Endothelial cell of umbilical vein (primary cell): ENCODE data around the gene EPS8L1. TPM values are rescaled to one million over a fixed set of nuclear protein-coding genes. Genes with fewer than 3 reads are reported as not detected.

ENCODE experiments used
- BruUV-seq: library from RNA; stranded (reverse); fragments of 400-500 nt; replicated peaks from 2 replicates; lab custom pipeline; 2021; lab: Mats Ljungman, UMichigan
- CTCF ChIA-PET: fragments of 300-600, 350-600 bp; sonication (Branson Sonifier 250); formaldehyde crosslinking; loops from one replicate; lab custom pipeline; 2021; ENCODE audit warnings: antibody characterized with exemption, inconsistent platforms; lab: Charles Lee
- POLR2A ChIA-PET: fragments of 300-600, 350-600 bp; sonication (Branson Sonifier 250); formaldehyde crosslinking; loops from one replicate; lab custom pipeline; 2021; ENCODE audit warnings: antibody characterized with exemption, inconsistent platforms; lab: Charles Lee
- DNase-seq: peaks from one replicate; pipeline ENCODE4 v3.0.0-alpha.2; 2011; ENCODE audit warnings: low read depth, low spot score
- FAIRE-seq: peaks from 2 replicates; lab custom pipeline; 2011; peaks lifted over from hg19 to GRCh38; lab: Jason Lieb, UNC
- H2AFZ ChIP-seq: 2 replicates; pipeline ENCODE4 v1.6.0; 2012; ENCODE audit warnings: low read depth, low read length, control low read depth, inconsistent platforms
- H3K27ac ChIP-seq: 2 replicates; pipeline ENCODE4 v1.5.1; 2011; ENCODE audit warnings: low read depth, mild to moderate bottlenecking, control low read depth, low read length, moderate library complexity; ENCODE audit not compliant: insufficient read depth
- H3K27me3 ChIP-seq, 2 experiments: 2 replicates each; pipeline versions ENCODE4 v1.6.0 to v1.6.1; 2011; ENCODE audit warnings: low read length in 2 of 2, mixed read lengths in 1 of 2; ENCODE audit not compliant: control insufficient read depth in 2 of 2, insufficient read depth in 2 of 2
- H3K36me3 ChIP-seq, 2 experiments: 2 replicates in 1 of 2; 3 replicates in 1 of 2; pipeline ENCODE4 v1.5.1; 2011; ENCODE audit warnings: low read length in 2 of 2, mild to moderate bottlenecking in 1 of 2, moderate library complexity in 1 of 2; ENCODE audit not compliant: control insufficient read depth in 2 of 2, insufficient read depth in 2 of 2; ENCODE audit errors: extremely low read depth in 1 of 2
- H3K4me1 ChIP-seq: 3 replicates; pipeline ENCODE4 v1.5.1; 2011; ENCODE audit warnings: mild to moderate bottlenecking, low read length; ENCODE audit not compliant: control insufficient read depth, insufficient read depth; ENCODE audit errors: extremely low read depth
- H3K4me2 ChIP-seq: 2 replicates; pipeline ENCODE4 v1.6.1; 2011; ENCODE audit warnings: low read length, control low read depth, mixed read lengths; ENCODE audit not compliant: insufficient read depth
- H3K4me3 ChIP-seq, 3 experiments: fragments of 200-600 bp in 1 of 3; sonication (generic), shearing (Covaris generic) in 1 of 3; replicated peaks in 1 of 3; 2 replicates each; pipeline ENCODE4 v1.5.1; 2011 to 2016; ENCODE audit warnings: control low read depth in 3 of 3, low read length in 3 of 3, mild to moderate bottlenecking in 2 of 3, inconsistent platforms in 1 of 3, low read depth in 1 of 3, moderate library complexity in 1 of 3; ENCODE audit not compliant: insufficient read depth in 1 of 3
- H3K79me2 ChIP-seq: 2 replicates; pipeline ENCODE4 v1.6.0; 2012; ENCODE audit warnings: low read length, inconsistent platforms; ENCODE audit not compliant: control insufficient read depth, insufficient read depth
- H3K9ac ChIP-seq: replicated peaks from 2 replicates; pipeline ENCODE3; 2011; ENCODE audit warnings: low read length, control low read depth; ENCODE audit not compliant: insufficient read depth; ENCODE audit errors: extremely low read depth
- H3K9me1 ChIP-seq: replicated peaks from 3 replicates; pipeline ENCODE4 v1.6.0; 2011; ENCODE audit warnings: mild to moderate bottlenecking, low read length; ENCODE audit not compliant: control insufficient read depth, insufficient read depth; ENCODE audit errors: extremely low read depth
- H3K9me3 ChIP-seq: replicated peaks from 2 replicates; pipeline ENCODE4 v1.5.1; 2012; ENCODE audit warnings: low read length, inconsistent platforms; ENCODE audit not compliant: control insufficient read depth, insufficient read depth
- H4K20me1 ChIP-seq: replicated peaks from 2 replicates; pipeline ENCODE3; 2011; ENCODE audit warnings: mild to moderate bottlenecking, low read length; ENCODE audit not compliant: control insufficient read depth, insufficient read depth; ENCODE audit errors: extremely low read depth
- EZH2 ChIP-seq: IDR thresholded peaks from 2 replicates; pipeline ENCODE4 v1.6.1; 2012; ENCODE audit warnings: borderline replicate concordance, low read depth, mild to moderate bottlenecking, moderate library complexity, low read length, inconsistent platforms; ENCODE audit not compliant: severe bottlenecking
- GATA2 ChIP-seq: IDR thresholded peaks from 2 replicates; pipeline ENCODE4 v1.7.0; 2011; ENCODE audit warnings: low read depth, mild to moderate bottlenecking, moderate library complexity, mixed read lengths, low read length; ENCODE audit not compliant: insufficient read length, insufficient read depth
- JUN ChIP-seq: IDR thresholded peaks from 2 replicates; pipeline ENCODE4 v1.6.1; 2011; ENCODE audit warnings: borderline replicate concordance, low read depth; ENCODE audit not compliant: insufficient read length, insufficient read depth
- MAX ChIP-seq: IDR thresholded peaks from 2 replicates; pipeline ENCODE4 v1.6.1; 2011; ENCODE audit not compliant: insufficient read depth, insufficient read length
- MYC ChIP-seq: IDR thresholded peaks from one replicate; pipeline ENCODE4 v1.6.1; 2011; ENCODE audit warnings: mild to moderate bottlenecking, low read depth, low read length
- POLR2A ChIP-seq: IDR thresholded peaks from 2 replicates; pipeline ENCODE4 v1.6.1; 2012; ENCODE audit warnings: low read depth, mild to moderate bottlenecking, control low read depth, low read length
- POLR2AphosphoS5 ChIP-seq: IDR thresholded peaks from 2 replicates; pipeline ENCODE4 v1.6.1; 2012; ENCODE audit warnings: low read depth, mild to moderate bottlenecking, control low read depth, low read length, moderate library complexity; ENCODE audit not compliant: insufficient read depth
- dilution Hi-C: fragments of 300-500 bp; cut with MboI; formaldehyde crosslinking; loops from one replicate; pipeline ENCODE4 v1.15.0; 2019; ENCODE audit warnings: low sequenced_read_pairs; ENCODE audit not compliant: extremely low pct_ligation_motif_present
- intact Hi-C: fragments of 100-400 bp; cut with micrococcal nuclease; formaldehyde crosslinking; loops from one replicate; pipeline ENCODE4 v1.10.0; 2022
- polyA plus RNA-seq, 4 experiments: library from polyadenylated mRNA; depleted of rRNA in 3 of 4; stranded (reverse) in 3 of 4; unstranded in 1 of 4; fragments of >200 nt; gene quantifications; 2 replicates each; pipeline versions ENCODE4 v1.2.1 to v1.2.3, GENCODE V29; 2011 to 2012; ENCODE audit warnings: missing spikeins in 1 of 4
- total RNA-seq: library from RNA; stranded (reverse); gene quantifications from 2 replicates; pipeline ENCODE4 v1.2.3, GENCODE V29; 2021
- TF ChIP-seq, protein P1 (sequence below), 2 donors: IDR thresholded peaks; 1 replicate in 1 of 2; 2 replicates in 1 of 2; pipeline ENCODE4 v1.5.1; 2011; ENCODE audit warnings: low read length in 2 of 2, mild to moderate bottlenecking in 2 of 2, moderate library complexity in 2 of 2, control low read depth in 1 of 2, inconsistent platforms in 1 of 2, low read depth in 1 of 2; ENCODE audit not compliant: insufficient read depth in 1 of 2; ENCODE audit errors: extremely low read depth in 1 of 2

The EPS8L1 gene
- total and polyA plus RNA-seq, 2 donors (not counting 3 experiments of a cell fraction or from before 2014, with no cell fraction given), result 15.9 to 28.9 TPM

DNA sequence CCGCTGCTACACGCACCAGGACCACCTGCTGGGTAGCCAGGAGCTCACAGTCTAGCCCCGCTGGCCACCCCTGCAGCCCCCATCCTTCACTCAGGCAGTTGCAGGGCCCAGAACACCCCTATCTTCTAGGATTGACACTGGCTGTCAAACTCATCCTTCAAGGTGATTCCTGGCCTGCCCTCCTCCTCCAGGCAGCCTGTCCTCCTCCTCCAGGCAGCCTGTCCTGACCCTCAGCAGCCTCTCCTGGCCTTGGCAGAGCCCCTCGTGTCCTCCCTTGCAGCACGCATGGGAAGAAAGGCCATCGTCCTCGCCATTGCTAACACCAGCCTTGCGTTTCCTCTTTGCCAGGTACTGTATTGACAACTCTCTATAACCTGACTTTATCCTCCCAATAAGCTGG is 3.8 kb upstream of the EPS8L1 start:
- Histone ChIP-seq H2AFZ (no peak overlapping the region), H3K4me2 (no peak overlapping the region), H3K9me1 (no peaks in the 10 kb centered on the region), H3K79me2 (no peaks in the 10 kb centered on the region), H3K9me3 (no peaks in the 10 kb centered on the region), H4K20me1 (no peaks in the 10 kb centered on the region), H3K27me3 (peaks cover 14 to 20% of the 10 kb centered on the region in 2 experiments), H3K9ac (no peak overlapping the region), H3K4me3 (no peak overlapping the region), H3K36me3 (no peaks in the 10 kb centered on the region), H3K27ac (no peak overlapping the region), H3K4me1 (peaks cover 6% of the 10 kb centered on the region)
- dilution Hi-C loops, result no loop called here
- TF ChIP-seq POLR2AphosphoS5, result no peak
- TF ChIP-seq GATA2, result no peak
- TF ChIP-seq, protein P1, sequence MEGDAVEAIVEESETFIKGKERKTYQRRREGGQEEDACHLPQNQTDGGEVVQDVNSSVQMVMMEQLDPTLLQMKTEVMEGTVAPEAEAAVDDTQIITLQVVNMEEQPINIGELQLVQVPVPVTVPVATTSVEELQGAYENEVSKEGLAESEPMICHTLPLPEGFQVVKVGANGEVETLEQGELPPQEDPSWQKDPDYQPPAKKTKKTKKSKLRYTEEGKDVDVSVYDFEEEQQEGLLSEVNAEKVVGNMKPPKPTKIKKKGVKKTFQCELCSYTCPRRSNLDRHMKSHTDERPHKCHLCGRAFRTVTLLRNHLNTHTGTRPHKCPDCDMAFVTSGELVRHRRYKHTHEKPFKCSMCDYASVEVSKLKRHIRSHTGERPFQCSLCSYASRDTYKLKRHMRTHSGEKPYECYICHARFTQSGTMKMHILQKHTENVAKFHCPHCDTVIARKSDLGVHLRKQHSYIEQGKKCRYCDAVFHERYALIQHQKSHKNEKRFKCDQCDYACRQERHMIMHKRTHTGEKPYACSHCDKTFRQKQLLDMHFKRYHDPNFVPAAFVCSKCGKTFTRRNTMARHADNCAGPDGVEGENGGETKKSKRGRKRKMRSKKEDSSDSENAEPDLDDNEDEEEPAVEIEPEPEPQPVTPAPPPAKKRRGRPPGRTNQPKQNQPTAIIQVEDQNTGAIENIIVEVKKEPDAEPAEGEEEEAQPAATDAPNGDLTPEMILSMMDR (IDR thresholded peaks at IDR 0.05; ENCODE audit: extremely low read depth in 1 of 2, insufficient read depth in 1 of 2, low read depth in 1 of 2, low read length in 2 of 2), result no peak
- TF ChIP-seq JUN, result no peak
- no peak for TF ChIP-seq POLR2A
- no peak for TF ChIP-seq MAX
- no peak for TF ChIP-seq MYC
- TF ChIP-seq EZH2, result no peak
- no TSS peak for BruUV-seq
- CTCF ChIA-PET, result interaction anchor here (0.8 kb wide), 1 partner anchor 14 kb away, joined by 4 read pairs; no protein-coding TSS in a partner anchor
- intact Hi-C loops, result no loop called here
- FAIRE-seq, result no peak
- POLR2A ChIA-PET, result no interaction called here
- DNase-seq, result no peak
